ENCODE measurements around the gene VDAC1. TPM values are rescaled to one million over a fixed set of nuclear protein-coding genes. Genes with fewer than 3 reads are reported as not detected.

VDAC1 gene
- polyA plus RNA-seq, 1 experiment = 187 TPM

DNA sequence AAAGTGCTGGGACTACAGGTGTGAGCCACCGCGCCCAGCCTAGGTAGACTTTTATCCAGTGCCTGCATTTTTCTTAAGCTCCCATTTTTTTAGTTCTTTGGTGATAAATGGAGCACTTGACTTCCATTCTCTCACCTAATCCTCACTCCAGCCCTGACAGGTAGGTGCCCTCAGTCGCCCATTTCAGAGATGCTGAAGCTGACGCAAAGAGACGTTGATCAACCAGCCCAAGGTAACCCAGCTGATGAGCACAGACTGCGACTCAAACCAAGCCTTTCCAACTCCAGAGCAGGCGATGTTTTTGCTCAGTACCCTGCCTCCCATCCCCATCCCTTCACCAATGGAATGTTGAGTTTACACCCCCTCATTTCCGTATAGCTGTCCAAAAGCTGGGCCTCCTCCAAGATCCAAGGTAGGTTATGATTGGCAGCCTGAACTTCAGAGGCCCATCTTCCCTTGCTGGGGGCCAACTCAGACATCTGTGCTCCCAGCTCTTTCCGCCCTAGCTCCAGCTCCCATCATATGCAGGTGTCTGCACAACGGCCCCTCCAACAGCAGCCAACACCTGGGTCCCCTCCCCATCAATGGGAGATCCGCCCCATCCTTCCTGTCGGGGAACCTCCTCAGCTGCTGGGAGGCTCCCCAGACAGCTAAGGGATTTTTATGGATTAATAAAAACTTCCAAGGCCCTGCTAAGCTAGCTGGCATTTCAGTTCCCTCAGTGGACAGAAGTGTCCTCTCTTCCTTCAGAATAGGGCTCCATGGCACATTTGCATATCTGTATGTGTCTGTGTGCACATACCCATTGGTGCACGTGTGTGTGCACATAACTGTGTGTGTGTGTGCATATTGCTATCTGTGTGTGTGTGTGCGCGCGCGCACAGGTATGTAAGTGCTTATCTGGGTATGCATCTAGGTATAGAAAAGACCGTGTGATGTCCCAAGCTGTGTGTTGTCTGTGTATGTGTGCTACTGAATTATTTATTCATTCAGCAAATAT is 39.3 kb upstream of the VDAC1 start:
- Histone ChIP-seq H3K4me3 (ENCODE audit: low read depth, low read length) (no peak overlapping the region), H3K36me3 (ENCODE audit: control insufficient read depth, insufficient read depth, low read length) (no peaks in the 10 kb centered on the region), H3K27me3 (ENCODE audit: control insufficient read depth, insufficient read depth, low read length) (peaks cover 9% of the 10 kb centered on the region)
- ChIA-PET POLR2A (no interaction called here), CTCF (interaction anchor here (0.7 to 11.3 kb wide), 7 partner anchors 8 to 109 kb away, joined by 3 to 381 read pairs (median 5); no protein-coding TSS in a partner anchor)
- no peak for DNase-seq (ENCODE audit: low read depth)
- TF ChIP-seq, protein P1, sequence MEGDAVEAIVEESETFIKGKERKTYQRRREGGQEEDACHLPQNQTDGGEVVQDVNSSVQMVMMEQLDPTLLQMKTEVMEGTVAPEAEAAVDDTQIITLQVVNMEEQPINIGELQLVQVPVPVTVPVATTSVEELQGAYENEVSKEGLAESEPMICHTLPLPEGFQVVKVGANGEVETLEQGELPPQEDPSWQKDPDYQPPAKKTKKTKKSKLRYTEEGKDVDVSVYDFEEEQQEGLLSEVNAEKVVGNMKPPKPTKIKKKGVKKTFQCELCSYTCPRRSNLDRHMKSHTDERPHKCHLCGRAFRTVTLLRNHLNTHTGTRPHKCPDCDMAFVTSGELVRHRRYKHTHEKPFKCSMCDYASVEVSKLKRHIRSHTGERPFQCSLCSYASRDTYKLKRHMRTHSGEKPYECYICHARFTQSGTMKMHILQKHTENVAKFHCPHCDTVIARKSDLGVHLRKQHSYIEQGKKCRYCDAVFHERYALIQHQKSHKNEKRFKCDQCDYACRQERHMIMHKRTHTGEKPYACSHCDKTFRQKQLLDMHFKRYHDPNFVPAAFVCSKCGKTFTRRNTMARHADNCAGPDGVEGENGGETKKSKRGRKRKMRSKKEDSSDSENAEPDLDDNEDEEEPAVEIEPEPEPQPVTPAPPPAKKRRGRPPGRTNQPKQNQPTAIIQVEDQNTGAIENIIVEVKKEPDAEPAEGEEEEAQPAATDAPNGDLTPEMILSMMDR (IDR thresholded peaks at IDR 0.05; ENCODE audit: insufficient read depth, low read depth, low read length) = no peak

DNA sequence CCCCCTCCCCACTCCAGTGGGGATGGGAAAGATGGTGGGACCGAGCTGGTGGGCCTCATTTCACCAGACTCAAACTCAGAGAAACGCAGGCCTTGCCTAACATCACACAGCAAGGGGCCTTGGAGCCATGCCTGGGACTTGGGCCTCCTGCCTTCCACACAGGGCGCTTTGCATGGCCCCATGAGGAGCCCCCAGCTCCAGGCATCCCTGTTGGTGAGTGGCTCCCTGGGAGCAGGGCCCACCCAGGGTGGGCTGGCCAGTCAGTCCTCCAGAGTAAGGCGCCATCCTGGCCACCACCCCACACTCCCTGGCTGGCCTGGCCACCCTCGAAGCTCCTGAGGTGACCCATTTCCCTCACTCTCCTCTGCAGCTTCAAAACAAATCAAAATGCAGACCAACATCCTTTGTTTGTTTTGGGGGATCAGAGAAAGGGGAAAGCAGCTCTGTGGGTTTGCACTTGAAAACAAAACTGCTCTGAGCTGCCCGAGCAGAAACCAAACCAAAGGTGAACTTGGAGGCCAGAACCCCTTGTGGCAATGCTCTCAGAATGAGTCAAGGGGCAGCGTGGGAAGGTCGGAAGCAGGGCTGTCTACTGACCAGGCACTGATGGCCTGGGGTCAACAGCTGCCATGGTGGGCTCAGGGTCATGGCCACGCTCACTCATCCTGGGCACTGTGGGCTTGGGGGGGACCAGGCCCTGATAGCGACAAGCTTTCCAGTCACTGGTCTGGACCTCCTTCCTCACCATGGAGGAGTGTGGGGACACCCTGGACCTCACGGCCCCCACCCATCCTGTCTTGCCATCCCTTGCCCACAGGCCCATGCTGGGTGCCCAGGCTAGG is 37.0 kb upstream of the VDAC1 start:
- ChIA-PET POLR2A (no interaction called here), CTCF (interaction anchor here (0.6 to 11.3 kb wide), 7 partner anchors 10 to 232 kb away, joined by 3 to 381 read pairs (median 24); no protein-coding TSS in a partner anchor)
- no peak for DNase-seq (ENCODE audit: low read depth)
- Histone ChIP-seq H3K27me3 (ENCODE audit: control insufficient read depth, insufficient read depth, low read length) (peaks cover 12% of the 10 kb centered on the region), H3K36me3 (ENCODE audit: control insufficient read depth, insufficient read depth, low read length) (no peaks in the 10 kb centered on the region), H3K4me3 (ENCODE audit: low read depth, low read length) (no peak overlapping the region)
- TF ChIP-seq, protein P1 (IDR thresholded peaks at IDR 0.05; ENCODE audit: insufficient read depth, low read depth, low read length) = no peak

DNA sequence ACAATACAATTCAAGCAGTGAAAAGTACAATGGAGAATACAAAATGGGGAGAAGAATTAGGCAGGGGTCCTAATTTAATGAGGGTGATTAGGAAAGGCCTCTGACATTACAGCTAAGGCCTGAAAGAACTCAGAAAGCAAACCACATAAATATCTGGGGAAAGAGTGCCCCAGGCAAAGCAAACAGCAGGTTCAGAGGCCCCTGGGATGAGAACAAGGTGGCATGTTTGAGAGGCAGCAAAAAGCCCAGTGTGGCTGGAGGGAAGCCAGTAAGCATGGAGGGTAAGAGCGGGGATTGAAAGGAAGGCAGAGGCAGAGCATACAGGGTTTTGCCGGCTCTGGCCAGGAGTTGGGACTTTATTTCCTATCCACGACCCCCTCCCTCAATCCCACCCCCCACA is 33.4 kb upstream of the VDAC1 start:
- H3K4me3 ChIP-seq (ENCODE audit: low read depth, low read length) = no peak overlapping the region
- peaks cover 13% of the 10 kb centered on the region for H3K27me3 ChIP-seq (ENCODE audit: control insufficient read depth, insufficient read depth, low read length)
- TF ChIP-seq, protein P1 (IDR thresholded peaks at IDR 0.05; ENCODE audit: insufficient read depth, low read depth, low read length) = no peak
- POLR2A ChIA-PET = no interaction called here
- DNase-seq (ENCODE audit: low read depth) = no peak
- no peaks in the 10 kb centered on the region for H3K36me3 ChIP-seq (ENCODE audit: control insufficient read depth, insufficient read depth, low read length)
- CTCF ChIA-PET = interaction anchor here (0.8 to 8.8 kb wide), 4 partner anchors 14 to 107 kb away, joined by 3 to 78 read pairs (median 4); no protein-coding TSS in a partner anchor

DNA sequence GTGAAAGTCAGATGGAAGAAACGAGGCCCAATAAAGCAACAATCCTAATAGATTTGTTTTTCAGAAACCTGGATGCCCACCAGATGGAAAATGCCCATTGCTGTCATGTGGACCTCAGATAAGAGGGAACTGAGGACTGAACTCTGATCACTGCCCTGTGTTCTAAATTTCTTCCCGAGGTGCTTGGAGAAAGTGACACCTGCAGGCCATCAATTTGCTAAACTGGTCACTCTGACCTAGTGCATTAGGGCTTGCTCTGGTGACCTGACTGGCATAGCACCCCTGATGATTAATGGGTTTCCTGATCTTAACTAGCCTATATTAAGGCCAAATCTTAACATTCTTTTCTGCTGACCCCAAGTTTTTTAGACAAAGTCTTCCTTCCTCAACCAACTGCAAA is 32.4 kb upstream of the VDAC1 start:
- ChIA-PET POLR2A (no interaction called here), CTCF (interaction anchor here (8.8 kb wide), 1 partner anchor 15 kb away, joined by 78 read pairs; no protein-coding TSS in a partner anchor)
- TF ChIP-seq, protein P1 (IDR thresholded peaks at IDR 0.05; ENCODE audit: insufficient read depth, low read depth, low read length) = no peak
- no peak overlapping the region for H3K4me3 ChIP-seq (ENCODE audit: low read depth, low read length)
- DNase-seq (ENCODE audit: low read depth) = no peak
- H3K36me3 ChIP-seq (ENCODE audit: control insufficient read depth, insufficient read depth, low read length) = no peaks in the 10 kb centered on the region
- peaks cover 13% of the 10 kb centered on the region for H3K27me3 ChIP-seq (ENCODE audit: control insufficient read depth, insufficient read depth, low read length)
